Measurements from ENCODE around the gene TNFRSF14.
"Not testable (repeated sequence)": the region's sequence is repeated elsewhere in the genome, so short reads cannot be mapped to it uniquely, and the experiment has no call there.

The TNFRSF14 gene

GRCh38 chr1:2555634-2556276 is 416 bp upstream of the TNFRSF14 start:
- DNase-seq, result no peak

GRCh38 chr1:2556678-2557481 is 709 bp downstream of the TNFRSF14 start:
- no peak for DNase-seq

- no peak for DNase-seq
Measured at GRCh38 chr1:2557482-2558400, 1.6 kb downstream of the TNFRSF14 start.

- no peak for DNase-seq
Measured at GRCh38 chr1:2558420-2558819, 2.2 kb downstream of the TNFRSF14 start.

GRCh38 chr1:2558861-2559260 is 2.7 kb downstream of the TNFRSF14 start:
- no peak for DNase-seq

- no peak for DNase-seq
Measured at GRCh38 chr1:2559509-2560298, 3.5 kb downstream of the TNFRSF14 start.

GRCh38 chr1:2560299-2561073 is 4.3 kb downstream of the TNFRSF14 start:
- no peak for DNase-seq

GRCh38 chr1:2561446-2561845 is 5.3 kb downstream of the TNFRSF14 start:
- DNase-seq, result no peak

- DNase-seq, result no peak
Measured at GRCh38 chr1:2561898-2562895, 6.0 kb downstream of the TNFRSF14 start.

GRCh38 chr1:2563205-2563604 is 7.0 kb downstream of the TNFRSF14 start:
- no peak for DNase-seq

- no peak for DNase-seq
Measured at GRCh38 chr1:2564006-2564814, 8.0 kb downstream of the TNFRSF14 start.

GRCh38 chr1:2564815-2565374 is 8.7 kb downstream of the TNFRSF14 start:
- DNase-seq, result no peak

GRCh38 chr1:2566101-2567045 is 10.2 kb downstream of the TNFRSF14 start:
- DNase-seq, result no peak

GRCh38 chr1:2567083-2567679 is 11.0 kb downstream of the TNFRSF14 start:
- DNase-seq, result no peak

GRCh38 chr1:2568187-2568816 is 12.1 kb downstream of the TNFRSF14 start:
- DNase-seq, result not testable (repeated sequence)

GRCh38 chr1:2569060-2569459 is 12.9 kb downstream of the TNFRSF14 start:
- no peak for DNase-seq

GRCh38 chr1:2569703-2570102 is 13.5 kb downstream of the TNFRSF14 start:
- DNase-seq, result not testable (repeated sequence)

Measured in NCI-H1436 treated with DMSO at 0.1 percent for 48 hours (cell line).